ENCODE data around the gene CEACAM18. TPM values are rescaled to one million over a fixed set of nuclear protein-coding genes. Genes with fewer than 3 reads are reported as not detected.

Gene CEACAM18
- total and polyA plus RNA-seq, 2 experiments from 2014 or later, result not detected

GRCh38 chr19:51539821-51540366, 61.6 kb downstream of the CEACAM18 start:
- Histone ChIP-seq H3K36me3 (no peaks in the 10 kb centered on the region), H3K4me1 (ENCODE audit: low read depth) (no peaks in the 10 kb centered on the region), H3K4me3 (no peak overlapping the region), H3K27ac (no peak overlapping the region), H3K9me3 (ENCODE audit: low read depth) (no peaks in the 10 kb centered on the region), H3K27me3 (no peaks in the 10 kb centered on the region)
- no peak for TF ChIP-seq CTCF (IDR thresholded peaks at IDR 0.05; ENCODE audit: low read depth, low read length)
- DNase-seq (ENCODE audit: low read depth in 1 of 2, low spot score in 1 of 2), result no peak

Other genes starting within 250 kb of the CEACAM18 start
- not detected in 2 replicates for gene SIGLECL1, start 227.5 kb upstream of the CEACAM18 start, total RNA-seq
- not detected in 2 replicates for gene SIGLECL1, start 227.5 kb upstream of the CEACAM18 start, polyA plus RNA-seq
- 9.7 and 12.6 TPM in 2 replicates for gene IGLON5, start 166.9 kb upstream of the CEACAM18 start, total RNA-seq
- gene IGLON5, start 166.9 kb upstream of the CEACAM18 start, polyA plus RNA-seq, result 1.5 and 3.3 TPM in 2 replicates
- 5.0 and 6.5 TPM in 2 replicates for gene VSIG10L, start 136.4 kb upstream of the CEACAM18 start, total RNA-seq
- 8.1 and 9.1 TPM in 2 replicates for gene VSIG10L, start 136.4 kb upstream of the CEACAM18 start, polyA plus RNA-seq
- gene ETFB, start 112.2 kb upstream of the CEACAM18 start, total RNA-seq, result 203 and 276 TPM in 2 replicates
- gene ETFB, start 112.2 kb upstream of the CEACAM18 start, polyA plus RNA-seq, result 343 and 433 TPM in 2 replicates
- 0.45 TPM in 1 of 2 replicates, not detected in the other for gene CLDND2, start 109.5 kb upstream of the CEACAM18 start, total RNA-seq
- 16.5 and 22.3 TPM in 2 replicates for gene CLDND2, start 109.5 kb upstream of the CEACAM18 start, polyA plus RNA-seq
- gene NKG7, start 105.9 kb upstream of the CEACAM18 start, total RNA-seq, result not detected in 2 replicates
- gene NKG7, start 105.9 kb upstream of the CEACAM18 start, polyA plus RNA-seq, result 0.25 and 0.57 TPM in 2 replicates
- not detected in 2 replicates for gene LIM2, start 90.6 kb upstream of the CEACAM18 start, total RNA-seq
- not detected in 2 replicates for gene LIM2, start 90.6 kb upstream of the CEACAM18 start, polyA plus RNA-seq
- gene C19orf84, start 87.9 kb upstream of the CEACAM18 start, total RNA-seq, result not detected in 2 replicates
- not detected in 2 replicates for gene C19orf84, start 87.9 kb upstream of the CEACAM18 start, polyA plus RNA-seq
- gene SIGLEC10, start 60.9 kb upstream of the CEACAM18 start, total RNA-seq, result not detected in 2 replicates
- gene SIGLEC10, start 60.9 kb upstream of the CEACAM18 start, polyA plus RNA-seq, result 0.22 and 0.55 TPM in 2 replicates
- gene SIGLEC8, start 20.1 kb upstream of the CEACAM18 start, total RNA-seq, result not detected in 2 replicates
- not detected in 2 replicates for gene SIGLEC8, start 20.1 kb upstream of the CEACAM18 start, polyA plus RNA-seq
- gene SIGLEC12, start 23.3 kb downstream of the CEACAM18 start, total RNA-seq, result not detected in 2 replicates
- gene SIGLEC12, start 23.3 kb downstream of the CEACAM18 start, polyA plus RNA-seq, result not detected in 2 replicates
- gene SIGLEC6, start 53.1 kb downstream of the CEACAM18 start, total RNA-seq, result not detected in 2 replicates
- not detected in 2 replicates for gene SIGLEC6, start 53.1 kb downstream of the CEACAM18 start, polyA plus RNA-seq
- 4.4 and 7.0 TPM in 2 replicates for gene ZNF175, start 92.7 kb downstream of the CEACAM18 start, total RNA-seq
- 2.3 and 3.6 TPM in 2 replicates for gene ZNF175, start 92.7 kb downstream of the CEACAM18 start, polyA plus RNA-seq
- gene SIGLEC5, start 151.9 kb downstream of the CEACAM18 start, total RNA-seq, result not detected in 2 replicates
- gene SIGLEC5, start 151.9 kb downstream of the CEACAM18 start, polyA plus RNA-seq, result not detected in 2 replicates
- gene SIGLEC14, start 168.3 kb downstream of the CEACAM18 start, total RNA-seq, result not detected in 2 replicates
- gene SIGLEC14, start 168.3 kb downstream of the CEACAM18 start, polyA plus RNA-seq, result not detected in 2 replicates
- gene SPACA6, start 214.8 kb downstream of the CEACAM18 start, total RNA-seq, result 13.8 and 23.4 TPM in 2 replicates
- gene SPACA6, start 214.8 kb downstream of the CEACAM18 start, polyA plus RNA-seq, result 11.0 and 16.5 TPM in 2 replicates
- 0.11 and 0.27 TPM in 2 replicates for gene HAS1, start 245.5 kb downstream of the CEACAM18 start, total RNA-seq
- gene HAS1, start 245.5 kb downstream of the CEACAM18 start, polyA plus RNA-seq, result 0.46 and 0.61 TPM in 2 replicates

Measured in cardiac muscle cell (in vitro differentiated cells and primary cell).